GM18520 (cell line): ENCODE measurements around the gene DNAJB12.
"Not testable (repeated sequence)": the region's sequence is repeated elsewhere in the genome, so short reads cannot be mapped to it uniquely, and the experiment has no call there.

Experiments used
- ATAC-seq: cut with Tn5 transposase; IDR thresholded peaks from one replicate; pipeline ENCODE4 v1.9.1; 2021; ENCODE audit not compliant: unreplicated experiment

DNAJB12 gene

DNA sequence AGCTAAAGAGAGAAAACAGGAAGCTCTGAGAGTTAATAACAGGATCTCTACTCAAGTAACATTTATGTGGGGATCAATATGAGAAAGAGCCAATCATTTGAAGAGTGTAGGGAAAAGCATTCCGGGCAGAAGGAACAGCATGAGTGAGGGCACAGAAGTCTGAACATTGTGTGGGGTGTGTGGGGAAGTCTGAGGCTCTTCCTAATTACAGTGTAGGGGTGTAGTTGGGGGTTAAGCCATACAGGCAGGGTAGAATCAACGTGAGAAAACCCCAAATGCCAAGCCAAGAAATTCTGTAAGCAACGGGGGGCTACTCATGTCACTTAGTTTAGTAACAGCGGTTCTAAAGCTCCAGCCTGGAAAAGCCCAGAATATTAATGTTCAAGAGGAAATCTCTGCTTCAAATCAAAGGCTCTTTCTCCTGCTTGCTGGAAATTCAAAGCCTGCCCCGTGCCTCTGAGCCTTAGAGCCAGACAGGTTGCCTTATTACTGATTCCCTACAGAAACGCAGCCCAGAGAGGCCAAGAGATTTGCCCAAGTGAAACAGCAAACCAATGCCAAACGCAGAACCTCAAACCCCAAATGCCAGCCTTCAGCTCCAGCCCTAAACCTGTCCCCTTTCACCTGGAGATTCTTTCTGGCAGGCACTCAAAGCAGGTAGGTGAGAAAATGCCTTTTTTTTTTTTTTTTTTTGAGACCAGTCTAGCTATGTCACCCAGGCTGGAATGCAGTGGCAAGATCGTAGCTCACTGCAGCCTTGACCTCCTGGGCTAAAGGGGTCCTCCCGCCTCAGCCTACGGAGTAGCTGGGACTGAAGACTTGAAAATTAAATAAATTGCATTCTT lies 36.1 kb downstream of the DNAJB12 start:
- no peak for ATAC-seq

DNA sequence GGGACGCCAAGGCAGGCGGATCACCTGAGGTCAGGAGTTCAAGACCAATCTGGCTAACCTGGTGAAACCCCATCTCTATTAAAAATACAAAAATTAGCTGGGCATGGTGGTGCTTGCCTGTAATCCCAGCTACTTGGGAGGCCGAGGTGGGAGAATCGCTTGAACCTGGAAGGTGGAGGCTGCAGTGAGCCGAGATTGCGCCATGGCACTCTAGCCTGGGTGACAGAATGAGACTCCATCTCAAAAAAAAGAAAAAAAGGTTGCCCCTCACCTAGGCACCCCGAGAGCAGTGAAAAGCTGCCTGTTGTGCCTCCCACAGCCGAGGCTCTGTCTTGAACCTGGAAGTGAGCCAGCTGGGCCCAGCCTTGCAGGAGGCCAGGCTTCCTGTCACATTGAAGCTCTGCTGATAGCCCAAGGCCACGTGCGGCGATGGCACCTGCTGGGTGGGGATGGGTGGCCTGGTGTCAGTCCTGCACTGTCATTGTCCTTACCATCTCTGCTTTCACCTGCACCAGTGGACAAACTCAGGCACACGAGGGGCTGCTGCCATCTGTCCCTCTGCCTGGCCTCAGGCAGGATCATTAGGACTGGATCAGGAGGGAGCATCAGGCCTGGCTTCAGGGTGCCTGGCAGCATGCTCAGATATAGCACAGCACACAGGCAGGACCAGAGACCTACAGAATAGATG lies 37.8 kb downstream of the DNAJB12 start:
- no peak for ATAC-seq

DNA sequence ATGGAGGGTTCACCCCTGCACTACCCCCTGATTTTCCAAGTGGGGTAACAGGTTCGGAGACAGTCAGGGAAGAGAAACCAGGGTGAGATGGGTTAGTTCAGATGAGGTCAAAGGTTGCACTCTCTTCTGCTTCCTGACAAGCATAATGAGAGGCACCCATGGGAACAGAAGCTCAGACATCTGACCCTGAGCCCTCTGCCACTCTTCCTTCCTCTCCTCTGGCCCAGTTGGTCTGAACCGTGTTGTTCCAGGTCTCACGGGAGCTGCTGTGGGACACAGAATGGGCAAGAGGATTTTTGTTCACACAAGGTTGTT lies 38.4 kb downstream of the DNAJB12 start:
- no peak for ATAC-seq

DNA sequence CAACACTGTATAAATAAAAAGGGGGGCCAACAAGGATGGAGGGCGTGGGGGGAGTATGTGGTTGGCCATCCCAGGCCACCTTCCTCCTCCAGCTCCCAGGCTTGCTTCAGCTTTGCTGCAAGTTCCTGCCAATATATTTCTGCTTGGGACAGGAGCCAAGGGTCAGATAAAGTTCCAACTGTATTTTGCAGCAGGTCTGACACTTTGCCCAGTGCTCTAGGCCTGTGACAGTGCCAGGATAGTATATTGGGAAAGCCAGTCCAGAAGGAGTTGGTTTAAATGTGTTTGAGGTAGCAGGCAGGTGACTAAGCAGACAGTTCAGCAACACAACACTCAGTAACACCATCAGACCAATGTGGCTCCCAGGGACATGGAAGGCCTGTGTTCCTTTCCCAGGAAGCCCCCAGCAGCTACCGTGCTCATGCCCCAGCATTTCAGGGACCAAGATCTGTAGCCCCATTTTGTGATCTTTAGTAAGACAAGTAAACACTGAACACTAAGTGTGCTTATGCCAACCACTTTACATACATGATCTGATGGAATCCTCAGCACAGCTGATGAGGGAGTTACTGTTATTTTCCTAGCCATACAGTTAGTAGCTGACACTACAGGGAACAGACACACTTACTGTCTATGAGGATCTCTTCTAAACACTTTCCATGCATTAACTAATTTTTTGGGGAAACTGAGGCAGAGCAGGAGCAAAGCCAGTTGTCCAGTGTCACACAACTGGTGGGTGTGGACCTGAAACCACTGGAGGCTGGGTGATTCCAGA lies 38.9 kb downstream of the DNAJB12 start:
- ATAC-seq, result no peak

DNA sequence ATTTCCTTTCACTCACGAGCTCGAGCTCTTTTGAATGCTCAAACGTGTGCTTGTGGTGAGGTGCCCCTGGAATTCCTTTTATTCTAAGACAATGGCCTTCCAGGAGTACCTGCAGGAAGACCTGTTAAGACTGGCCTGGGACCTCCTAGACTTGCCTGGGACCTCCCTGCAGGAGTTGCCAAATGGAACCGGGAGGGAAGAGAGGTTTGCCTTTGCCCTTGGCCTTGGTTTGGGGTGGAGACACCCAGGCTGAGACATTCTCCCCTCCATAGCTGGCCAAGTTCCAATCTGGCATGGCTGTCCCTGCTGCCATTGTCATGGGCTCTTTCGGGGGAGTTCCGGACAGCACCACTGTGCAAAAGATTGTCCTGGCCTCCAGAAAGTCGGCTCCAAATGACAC lies 39.7 kb downstream of the DNAJB12 start:
- ATAC-seq, result no peak

DNA sequence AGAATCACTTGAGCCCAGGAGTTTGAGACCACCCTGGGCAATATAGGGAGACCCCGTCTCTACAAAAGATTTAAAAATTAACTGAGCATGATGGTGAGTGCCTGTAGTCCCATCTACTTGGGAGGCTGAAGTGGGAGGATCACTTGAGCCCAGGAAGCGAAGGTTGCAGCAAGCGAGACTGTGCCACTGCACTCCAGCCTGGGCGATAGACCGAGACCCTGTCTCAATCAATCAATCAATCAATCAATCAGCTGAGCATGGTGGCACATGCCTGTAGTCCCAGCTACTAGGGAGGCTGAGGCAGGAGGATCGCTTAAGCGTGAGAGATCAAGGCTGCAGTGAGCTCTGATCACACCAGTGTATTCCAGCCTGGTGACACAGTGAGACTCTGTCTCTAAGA lies 40.5 kb downstream of the DNAJB12 start:
- ATAC-seq, result no peak

DNA sequence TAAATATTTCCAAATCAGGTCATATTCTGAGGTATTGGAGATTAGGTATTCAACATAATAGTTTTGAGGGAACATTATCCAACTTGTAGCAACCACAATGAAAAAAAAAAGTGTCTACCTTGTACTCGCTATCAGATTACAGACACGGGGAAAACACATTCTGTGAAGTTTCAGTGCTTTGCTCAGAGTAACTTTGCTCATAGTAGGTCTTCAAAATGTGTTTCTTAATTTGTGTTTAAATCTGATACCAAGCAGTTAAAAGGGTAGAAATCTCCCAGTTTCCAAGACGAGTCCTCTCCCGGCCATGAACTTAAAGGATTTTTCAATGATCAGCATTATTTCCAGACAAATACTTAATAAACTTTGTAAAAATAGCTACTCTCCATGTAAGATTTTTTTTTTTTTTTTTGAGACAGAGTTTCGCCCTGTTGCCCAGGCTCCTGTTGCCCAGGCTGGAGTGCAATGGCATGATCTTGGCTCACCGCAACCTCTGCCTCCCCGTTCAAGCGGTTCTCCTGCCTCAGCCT lies 41.8 kb downstream of the DNAJB12 start:
- no peak for ATAC-seq

DNA sequence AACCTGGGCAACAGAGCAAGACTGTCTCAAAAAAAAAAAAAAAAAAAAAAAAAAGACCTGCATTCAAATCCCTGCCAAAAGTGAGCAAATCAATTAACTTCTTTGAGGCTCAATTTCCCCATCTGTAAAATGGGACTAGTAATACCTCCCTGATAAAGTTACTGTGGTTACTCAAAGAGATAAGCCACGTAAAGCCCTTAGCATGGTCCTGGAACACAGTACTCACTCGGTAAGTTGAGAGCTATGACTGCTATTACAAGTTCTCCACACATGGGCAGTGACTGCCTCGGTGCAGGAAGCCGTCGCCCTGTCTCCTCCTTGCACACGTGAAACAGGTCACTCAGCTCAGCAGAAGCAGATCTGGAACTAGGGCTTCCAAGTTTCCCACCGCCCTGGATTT lies 43.1 kb downstream of the DNAJB12 start:
- no peak for ATAC-seq

DNA sequence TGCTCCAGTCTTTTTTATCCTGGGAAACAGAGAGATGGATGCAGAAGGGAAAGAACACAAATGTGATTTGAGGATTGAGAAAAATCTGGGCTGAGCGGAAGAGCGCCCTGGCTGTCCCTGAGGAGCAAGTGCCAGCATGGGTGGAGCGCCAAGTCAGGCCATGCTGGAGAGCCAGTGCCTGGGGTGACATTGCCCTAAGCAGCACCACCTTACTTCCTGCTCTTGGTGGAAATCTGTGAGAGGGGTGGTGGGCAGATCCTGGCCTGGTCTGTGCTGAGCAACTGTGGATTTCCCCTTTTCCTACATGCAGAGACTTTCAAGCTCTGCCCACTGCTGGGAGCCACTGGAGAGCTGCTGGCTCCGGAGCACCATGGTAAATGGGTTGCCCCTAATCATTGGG lies 44.1 kb downstream of the DNAJB12 start:
- ATAC-seq, result no peak

DNA sequence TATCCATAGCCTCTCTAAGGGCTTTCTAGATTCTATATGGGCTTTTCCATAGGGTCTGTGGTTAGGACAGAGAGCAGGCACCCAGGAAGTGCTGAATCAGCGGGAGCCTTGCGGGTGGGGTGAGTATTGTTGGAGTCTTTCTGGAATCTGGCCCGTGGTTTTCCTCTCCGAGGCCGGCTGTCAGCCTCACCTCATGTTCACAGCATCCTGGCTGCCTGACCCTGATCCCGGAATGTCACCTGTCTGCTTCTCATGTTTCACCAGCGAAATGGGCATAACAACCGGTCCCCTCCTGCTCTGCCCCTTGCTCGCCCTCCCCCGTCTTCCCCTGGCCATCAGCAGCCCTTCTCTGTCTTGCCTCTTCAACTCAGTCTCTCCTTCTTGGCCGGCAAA lies 44.5 kb downstream of the DNAJB12 start:
- ATAC-seq, result no peak

DNA sequence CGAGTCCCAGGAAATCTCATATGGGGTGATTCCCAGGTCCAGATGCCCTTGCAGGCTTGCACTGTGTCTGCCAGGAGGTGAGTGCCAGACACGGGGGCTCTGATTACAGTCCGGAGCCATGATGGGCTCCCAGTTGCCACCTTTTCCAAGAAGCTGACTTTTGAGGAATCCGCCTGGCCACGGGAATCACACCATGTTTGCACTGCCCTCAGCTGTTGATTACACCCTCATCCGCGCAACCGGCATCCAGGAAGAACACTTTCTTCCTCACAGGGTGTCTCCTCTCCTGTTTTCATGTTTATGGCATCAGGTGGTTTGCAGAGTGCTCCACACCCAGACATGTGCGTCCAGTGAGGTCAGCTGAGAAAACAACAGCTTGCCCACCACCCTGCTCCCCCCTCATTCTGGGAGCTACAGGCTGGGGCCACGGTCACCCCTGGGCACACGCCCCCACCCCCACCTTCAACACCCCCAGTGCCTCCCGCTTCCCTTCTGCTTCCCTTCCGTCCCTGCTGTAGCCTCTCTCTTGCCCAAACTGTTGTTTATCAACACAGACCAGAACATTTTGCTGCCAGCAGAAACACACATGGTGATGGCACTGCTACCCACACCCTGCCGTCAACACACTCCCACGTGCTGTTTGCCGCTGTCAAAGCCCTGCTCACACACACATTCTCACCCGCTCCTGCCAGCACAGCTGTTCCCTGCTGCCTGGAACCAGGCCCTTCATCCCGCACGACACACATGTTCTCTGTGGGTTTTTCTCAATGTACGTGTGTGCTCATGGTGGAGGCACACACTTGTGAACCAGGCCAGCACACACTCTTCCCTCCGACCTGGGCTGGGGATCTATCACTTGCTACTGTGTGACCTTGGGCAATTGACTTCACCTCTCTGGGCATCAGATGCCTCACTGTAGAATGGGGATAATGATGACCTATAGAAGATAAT lies 45.2 kb downstream of the DNAJB12 start:
- no peak for ATAC-seq

DNA sequence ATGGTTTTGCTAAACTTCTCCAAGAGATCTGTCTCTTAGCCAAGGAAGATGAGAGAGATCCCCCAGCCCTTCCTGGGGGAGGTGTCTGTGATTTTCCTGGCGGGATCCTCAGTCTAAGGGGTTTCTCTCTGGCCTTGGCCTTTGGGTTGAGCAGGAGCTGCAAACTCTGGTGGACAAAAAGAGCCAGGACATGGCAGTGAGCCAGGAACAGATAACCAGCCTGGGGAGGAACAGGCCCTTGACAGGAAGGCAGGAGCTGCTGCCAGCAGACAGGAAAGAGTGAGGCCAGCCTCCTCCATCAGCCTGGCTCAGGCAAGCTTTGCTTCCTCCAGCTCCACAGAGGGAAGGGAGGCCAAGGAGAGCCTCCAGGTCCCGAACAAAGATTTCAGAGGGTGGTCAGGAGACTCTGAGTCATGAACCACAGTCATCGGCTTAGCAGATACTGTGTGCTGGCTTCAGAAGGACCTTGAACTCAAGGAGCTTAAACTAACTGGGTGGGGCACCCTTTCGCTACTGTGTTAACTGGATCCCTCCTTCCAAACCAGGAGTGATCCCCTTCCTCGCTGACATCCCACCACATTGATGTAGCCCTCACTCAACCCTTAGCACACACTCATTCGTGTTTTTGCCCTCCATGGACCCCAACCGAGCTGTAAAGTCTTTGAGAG lies 46.3 kb downstream of the DNAJB12 start:
- no peak for ATAC-seq

DNA sequence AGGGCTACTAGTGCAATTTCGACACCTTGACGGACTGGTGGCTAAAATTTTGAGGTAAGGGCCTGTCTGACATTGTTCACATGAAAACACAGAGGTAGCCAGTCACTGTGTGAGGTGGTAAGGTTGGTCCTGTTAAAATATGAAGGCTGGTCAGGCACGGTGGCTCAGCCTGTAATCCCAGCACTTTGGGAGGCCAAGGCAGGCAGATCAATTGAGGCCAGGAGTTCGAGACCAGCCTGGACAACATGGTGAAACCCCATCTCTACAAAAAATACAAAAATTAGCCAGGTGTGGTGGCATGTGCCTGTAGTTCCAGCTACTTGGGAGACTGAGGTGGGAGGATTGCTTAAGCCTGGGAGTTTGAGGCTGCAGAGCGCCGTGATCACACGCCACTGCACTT lies 47.0 kb downstream of the DNAJB12 start:
- not testable (repeated sequence) for ATAC-seq

DNA sequence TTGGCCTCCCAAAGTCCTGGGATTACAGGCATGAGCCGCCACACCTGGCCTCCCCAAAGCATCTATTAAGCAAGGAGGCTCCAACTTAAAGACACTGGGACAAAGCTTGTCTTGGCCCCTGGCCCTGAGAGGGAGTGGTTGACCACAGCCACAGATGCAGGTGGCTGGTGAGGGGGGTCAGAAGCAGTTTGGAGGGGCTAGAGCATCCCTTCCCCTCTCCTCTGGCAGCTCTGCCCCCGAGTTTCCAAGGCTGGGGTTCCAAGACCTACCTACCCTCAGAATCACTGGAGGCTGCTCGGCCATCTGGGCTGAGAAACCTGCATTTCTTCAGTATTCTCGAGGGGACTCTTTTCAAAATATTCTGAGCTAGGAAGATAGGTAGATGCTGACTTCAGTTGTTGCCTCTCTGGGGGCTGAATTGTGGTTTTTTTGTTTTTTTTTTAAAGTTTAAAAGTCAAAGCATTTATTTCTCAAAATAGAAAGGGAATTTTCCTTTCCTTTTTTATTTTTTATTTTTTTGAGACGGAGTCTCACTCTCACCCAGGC lies 48.4 kb downstream of the DNAJB12 start:
- ATAC-seq, result no peak

DNA sequence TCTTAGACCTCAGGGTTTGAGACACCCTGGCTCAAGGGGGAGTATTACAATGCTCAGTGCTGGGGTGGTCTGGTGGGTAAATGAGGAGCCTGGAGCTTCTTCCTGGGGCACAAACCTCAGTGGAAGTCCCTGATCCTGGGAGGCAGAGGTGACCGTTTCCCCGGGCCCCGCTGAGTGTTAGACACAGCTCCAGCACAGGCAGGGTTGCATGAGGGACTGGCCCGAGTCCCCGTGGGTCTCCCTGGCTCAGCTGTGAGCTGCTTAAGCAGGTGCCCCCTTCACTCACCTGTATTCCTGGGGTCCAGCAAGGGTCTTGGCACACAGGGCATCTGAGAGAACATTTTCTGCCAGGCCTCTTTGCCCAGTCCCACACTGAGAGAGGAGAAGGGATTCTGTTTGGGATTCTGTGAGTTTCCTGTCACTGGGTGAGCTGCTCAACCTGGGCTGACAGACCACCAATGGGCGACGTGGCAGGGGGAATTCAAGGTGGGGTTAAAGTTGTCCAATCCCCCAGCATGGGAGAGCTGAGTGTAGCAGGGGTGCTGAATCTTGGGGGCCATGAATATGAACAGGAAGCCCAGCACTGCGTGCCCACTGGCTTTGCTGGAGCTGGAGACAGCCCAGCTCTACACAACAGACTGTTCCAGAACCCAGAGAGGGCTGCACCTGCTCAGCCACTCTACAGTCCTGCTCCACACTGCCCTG lies 51.1 kb downstream of the DNAJB12 start:
- ATAC-seq, result no peak

DNA sequence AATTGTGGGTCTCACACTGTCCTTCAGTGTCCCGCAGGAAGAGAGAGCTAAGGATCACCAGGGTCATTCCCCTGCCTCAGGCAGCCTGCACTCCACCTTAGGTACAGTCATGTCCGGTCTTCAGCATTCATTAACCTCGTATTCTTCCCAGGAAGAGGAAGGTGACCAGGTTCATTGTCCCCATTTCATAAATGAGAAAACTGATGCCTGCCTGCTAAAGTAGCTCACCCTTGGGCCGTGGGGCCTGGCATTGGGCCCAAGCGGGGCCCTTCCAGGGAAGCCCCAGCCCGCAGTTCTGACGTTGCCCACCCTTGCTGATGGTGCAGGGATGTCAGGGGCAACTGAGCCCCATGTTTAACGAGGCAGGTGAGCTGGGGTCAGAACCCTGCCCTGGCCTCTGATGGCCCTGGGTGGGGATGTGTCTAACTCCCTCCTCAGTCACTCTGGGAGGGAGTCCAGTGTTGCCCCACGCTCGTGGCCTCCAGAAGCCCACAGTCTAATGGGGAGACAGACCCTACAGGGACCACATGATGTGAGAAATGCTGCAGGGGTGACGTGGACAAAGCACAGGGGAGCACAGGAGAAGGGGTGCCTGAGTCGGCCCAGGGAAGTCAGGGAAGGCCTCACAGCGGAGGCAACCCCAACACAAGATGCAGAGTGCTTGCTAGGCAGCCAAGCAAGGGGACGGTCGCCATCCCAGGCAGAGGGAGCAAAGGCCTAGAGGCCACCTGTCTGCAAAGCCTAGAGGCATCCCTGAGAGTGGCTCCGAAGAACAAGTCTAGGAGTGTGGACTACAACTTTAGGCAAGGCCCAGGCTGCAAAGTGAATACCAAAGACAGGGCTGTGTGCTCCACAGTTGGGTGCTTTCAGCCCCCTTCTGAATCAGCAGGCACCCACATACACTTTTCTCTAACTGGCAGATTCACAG lies 55.9 kb downstream of the DNAJB12 start:
- no peak for ATAC-seq

DNA sequence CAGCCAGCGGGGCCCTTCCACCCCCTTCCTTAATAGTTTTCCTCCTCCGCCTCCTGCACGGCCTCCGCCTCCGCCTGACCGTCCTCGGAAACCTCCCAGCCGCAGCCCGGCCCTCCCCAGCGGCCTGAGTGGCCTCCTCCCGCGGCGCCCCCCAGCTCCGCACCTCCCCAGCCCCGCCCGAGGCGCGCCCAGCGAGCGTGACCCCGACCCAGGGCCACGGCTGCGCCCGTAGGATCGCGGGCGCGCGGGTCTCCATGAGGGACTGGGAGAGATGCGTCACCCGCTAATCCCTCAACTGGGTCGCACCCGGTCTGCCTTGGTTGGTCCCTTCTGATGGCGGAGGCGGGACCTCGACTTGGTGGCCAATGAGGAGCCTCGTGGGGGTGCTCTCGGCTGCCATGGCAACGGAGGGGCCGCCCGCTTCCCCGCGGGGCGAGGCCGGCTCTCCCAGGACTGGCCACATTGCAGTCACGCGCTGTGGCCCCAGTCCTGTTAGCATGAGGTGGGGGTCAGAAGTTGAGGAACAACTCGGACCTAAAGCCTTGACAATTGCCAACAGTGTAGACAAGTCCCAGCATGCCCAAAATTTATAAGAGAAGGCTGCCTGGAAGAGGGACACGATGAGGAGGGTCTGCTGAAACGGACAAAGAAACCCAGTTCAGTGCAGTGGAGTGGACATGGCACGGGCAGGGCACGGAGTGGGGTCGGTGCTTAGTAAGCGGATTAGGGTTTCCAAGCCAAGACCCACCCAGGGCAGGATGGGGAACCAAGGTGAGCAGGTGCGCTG lies 56.7 kb downstream of the DNAJB12 start:
- ATAC-seq, result peak; percentile 63
